K562 (cell line): Measurements from ENCODE around the gene POLR1A. TPM values are rescaled to one million over a fixed set of nuclear protein-coding genes. Genes with fewer than 3 reads are reported as not detected.

Experiments used
- E2F5 ChIP-seq: sonication (generic); formaldehyde crosslinking; IDR thresholded peaks from 2 replicates; pipeline ENCODE4 v1.8.0; 2022; ENCODE audit warnings: mild to moderate bottlenecking, missing genetic modification reagents
- FIP1L1 ChIP-seq: fragments of 200-400 bp; formaldehyde crosslinking; IDR thresholded peaks from 2 replicates; pipeline ENCODE4 v1.6.1; 2018; ENCODE audit warnings: mild to moderate bottlenecking, low read depth, low read length; ENCODE audit not compliant: poor library complexity, severe bottlenecking
- HDAC1 ChIP-seq, 2 experiments: fragments of 450-650 bp; IDR thresholded peaks; 2 replicates each; pipeline ENCODE4 v1.6.1; 2016 to 2017; ENCODE audit warnings: inconsistent platforms in 1 of 2, mild to moderate bottlenecking in 1 of 2, moderate library complexity in 1 of 2
- HDAC8 ChIP-seq: fragments of 450-650 bp; IDR thresholded peaks from 2 replicates; pipeline ENCODE4 v1.6.1; 2016; ENCODE audit warnings: mild to moderate bottlenecking, missing genetic modification characterization, moderate library complexity, missing compliant biosample characterization
- KAT7 ChIP-seq: sonication (generic); formaldehyde crosslinking; IDR thresholded peaks from 2 replicates; pipeline ENCODE4 v1.8.0; 2022; ENCODE audit warnings: missing genetic modification reagents, mild to moderate bottlenecking, borderline replicate concordance
- L3MBTL2 ChIP-seq: fragments of 450-650 bp; IDR thresholded peaks from 2 replicates; pipeline ENCODE4 v1.6.1; 2016; ENCODE audit warnings: mild to moderate bottlenecking, moderate library complexity
- MAZ ChIP-seq, 2 experiments: fragments of 450-650 bp in 1 of 2; sonication (generic) in 1 of 2; formaldehyde crosslinking; IDR thresholded peaks in 1 of 2; conservative IDR thresholded peaks in 1 of 2; 2 replicates each; pipeline versions ENCODE4 v1.4.0 to v1.5.0; 2020; ENCODE audit warnings: mild to moderate bottlenecking in 1 of 2, missing genetic modification reagents in 1 of 2
- MYC ChIP-seq, 2 experiments: fragments of 250-450 bp in 1 of 2; sonication (Bioruptor Pico) in 1 of 2; IDR thresholded peaks; 2 replicates each; pipeline versions ENCODE4 v1.5.1 to v1.6.1; 2012 to 2021; ENCODE audit warnings: low read depth in 2 of 2, borderline replicate concordance in 1 of 2, improper control_type of control experiment in 1 of 2, low read length in 1 of 2, mild to moderate bottlenecking in 1 of 2, moderate library complexity in 1 of 2
- PCBP2 ChIP-seq: fragments of 200-400 bp; formaldehyde crosslinking; IDR thresholded peaks from 2 replicates; pipeline ENCODE4 v1.6.1; 2018; ENCODE audit warnings: low read length, low read depth, mild to moderate bottlenecking, moderate library complexity; ENCODE audit not compliant: poor library complexity, severe bottlenecking
- RAD21 ChIP-seq, 2 experiments: fragments of 250-450 bp in 1 of 2; fragments of 450-650 bp in 1 of 2; sonication (Bioruptor Pico) in 1 of 2; formaldehyde crosslinking in 1 of 2; IDR thresholded peaks in 1 of 2; conservative IDR thresholded peaks in 1 of 2; 2 replicates each; pipeline versions ENCODE4 v1.4.0 to v1.8.0; 2020 to 2022; ENCODE audit warnings: mild to moderate bottlenecking in 2 of 2, moderate library complexity in 1 of 2
- TAF7 ChIP-seq: fragments of 450-650 bp; IDR thresholded peaks from 2 replicates; pipeline ENCODE4 v1.6.1; 2016; ENCODE audit warnings: missing genetic modification characterization, missing compliant biosample characterization
- XRCC4 ChIP-seq: IDR thresholded peaks from one replicate; pipeline ENCODE4 v1.6.1; 2011; ENCODE audit not compliant: insufficient read depth, insufficient read length; ENCODE audit errors: extremely low read depth
- ZFP30 ChIP-seq: fragments of 250-450 bp; sonication (Bioruptor Pico); IDR thresholded peaks from 2 replicates; pipeline ENCODE4 v1.8.0; 2022; ENCODE audit warnings: moderate library complexity, mild to moderate bottlenecking, inconsistent platforms, borderline replicate concordance
- ZNF282 ChIP-seq: sonication (generic); formaldehyde crosslinking; IDR thresholded peaks from 2 replicates; pipeline ENCODE4 v1.8.1; 2023; ENCODE audit warnings: missing genetic modification reagents
- ZNF785 ChIP-seq: fragments of 250-450 bp; sonication (Bioruptor Pico); IDR thresholded peaks from 2 replicates; pipeline ENCODE4 v1.4.0; 2020; ENCODE audit warnings: mild to moderate bottlenecking
- polyA plus RNA-seq, 8 experiments: library from polyadenylated mRNA; depleted of rRNA in 4 of 8; stranded (reverse) in 5 of 8; unstranded in 3 of 8; fragments of >200 nt; fragmentation: Nextera tagmentation in 2 of 8; fragmentation: Illumina TruSeq in 1 of 8; extraction: Ambion mirVana in 2 of 8; extraction: Trizol in 1 of 8; gene quantifications; 2 replicates each; pipeline versions ENCODE4 v1.2.1 to v1.2.3, GENCODE V29; 2011 to 2014; ENCODE audit warnings: inconsistent platforms in 1 of 8, missing spikeins in 1 of 8
- total RNA-seq, 7 experiments: library from RNA; depleted of rRNA in 6 of 7; stranded (reverse); fragments of >200 nt in 6 of 7; fragmentation: Illumina TruSeq in 2 of 7; extraction: Trizol in 2 of 7; gene quantifications; 2 replicates each; pipeline versions ENCODE4 v1.2.1 to v1.2.3, GENCODE V29; 2011 to 2021; ENCODE audit warnings: low replicate concordance in 1 of 7
- TF ChIP-seq, protein P1 (sequence below): fragments of 250-450 bp; sonication (Bioruptor Pico); IDR thresholded peaks from 2 replicates; pipeline ENCODE4 v1.4.0; 2020; ENCODE audit warnings: mild to moderate bottlenecking, moderate library complexity, borderline replicate concordance
- TF ChIP-seq, protein P2 (sequence below): fragments of 250-450 bp; sonication (Bioruptor Pico); IDR thresholded peaks from 2 replicates; pipeline ENCODE4 v1.4.0; 2020

The POLR1A gene
- total and polyA plus RNA-seq, 9 of the 15 experiments (the other 6 are each of a cell fraction or from before 2014, with no cell fraction given), result 3.0 to 72.1 (median 21.8) TPM

GRCh38 chr2:86105252-86105968 lies at the start of gene POLR1A (continued):
- peak; percentile 51; the same call in 1 of the 2 replicates for TF ChIP-seq MYC (IDR thresholded peaks at IDR 0.05; ENCODE audit: low read depth, low read length)
- TF ChIP-seq MYC (CRISPR knock-in tag; IDR thresholded peaks at IDR 0.05; ENCODE audit: borderline replicate concordance, low read depth), result peak; percentile 14; the same call in 1 of the 2 replicates
- TF ChIP-seq ZNF785 (CRISPR knock-in tag), result no peak
- TF ChIP-seq E2F5 (CRISPR knock-in tag), result no peak
- no peak for TF ChIP-seq ZNF282
- TF ChIP-seq KAT7 (CRISPR knock-in tag), result no peak
- no peak for TF ChIP-seq PCBP2
- no peak for TF ChIP-seq XRCC4
- TF ChIP-seq HDAC1 (IDR thresholded peaks at IDR 0.05), result peak in 1 of 2 experiments; percentile 94; a peak in 2 of 4 replicates
- TF ChIP-seq L3MBTL2, result peak; percentile 66
- no peak for TF ChIP-seq FIP1L1
- TF ChIP-seq HDAC8 (tag), result no peak
- TF ChIP-seq, protein P1, sequence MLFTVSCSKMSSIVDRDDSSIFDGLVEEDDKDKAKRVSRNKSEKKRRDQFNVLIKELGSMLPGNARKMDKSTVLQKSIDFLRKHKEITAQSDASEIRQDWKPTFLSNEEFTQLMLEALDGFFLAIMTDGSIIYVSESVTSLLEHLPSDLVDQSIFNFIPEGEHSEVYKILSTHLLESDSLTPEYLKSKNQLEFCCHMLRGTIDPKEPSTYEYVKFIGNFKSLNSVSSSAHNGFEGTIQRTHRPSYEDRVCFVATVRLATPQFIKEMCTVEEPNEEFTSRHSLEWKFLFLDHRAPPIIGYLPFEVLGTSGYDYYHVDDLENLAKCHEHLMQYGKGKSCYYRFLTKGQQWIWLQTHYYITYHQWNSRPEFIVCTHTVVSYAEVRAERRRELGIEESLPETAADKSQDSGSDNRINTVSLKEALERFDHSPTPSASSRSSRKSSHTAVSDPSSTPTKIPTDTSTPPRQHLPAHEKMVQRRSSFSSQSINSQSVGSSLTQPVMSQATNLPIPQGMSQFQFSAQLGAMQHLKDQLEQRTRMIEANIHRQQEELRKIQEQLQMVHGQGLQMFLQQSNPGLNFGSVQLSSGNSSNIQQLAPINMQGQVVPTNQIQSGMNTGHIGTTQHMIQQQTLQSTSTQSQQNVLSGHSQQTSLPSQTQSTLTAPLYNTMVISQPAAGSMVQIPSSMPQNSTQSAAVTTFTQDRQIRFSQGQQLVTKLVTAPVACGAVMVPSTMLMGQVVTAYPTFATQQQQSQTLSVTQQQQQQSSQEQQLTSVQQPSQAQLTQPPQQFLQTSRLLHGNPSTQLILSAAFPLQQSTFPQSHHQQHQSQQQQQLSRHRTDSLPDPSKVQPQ (CRISPR knock-in tag), result no peak
- no peak for TF ChIP-seq ZFP30
- TF ChIP-seq, protein P2, sequence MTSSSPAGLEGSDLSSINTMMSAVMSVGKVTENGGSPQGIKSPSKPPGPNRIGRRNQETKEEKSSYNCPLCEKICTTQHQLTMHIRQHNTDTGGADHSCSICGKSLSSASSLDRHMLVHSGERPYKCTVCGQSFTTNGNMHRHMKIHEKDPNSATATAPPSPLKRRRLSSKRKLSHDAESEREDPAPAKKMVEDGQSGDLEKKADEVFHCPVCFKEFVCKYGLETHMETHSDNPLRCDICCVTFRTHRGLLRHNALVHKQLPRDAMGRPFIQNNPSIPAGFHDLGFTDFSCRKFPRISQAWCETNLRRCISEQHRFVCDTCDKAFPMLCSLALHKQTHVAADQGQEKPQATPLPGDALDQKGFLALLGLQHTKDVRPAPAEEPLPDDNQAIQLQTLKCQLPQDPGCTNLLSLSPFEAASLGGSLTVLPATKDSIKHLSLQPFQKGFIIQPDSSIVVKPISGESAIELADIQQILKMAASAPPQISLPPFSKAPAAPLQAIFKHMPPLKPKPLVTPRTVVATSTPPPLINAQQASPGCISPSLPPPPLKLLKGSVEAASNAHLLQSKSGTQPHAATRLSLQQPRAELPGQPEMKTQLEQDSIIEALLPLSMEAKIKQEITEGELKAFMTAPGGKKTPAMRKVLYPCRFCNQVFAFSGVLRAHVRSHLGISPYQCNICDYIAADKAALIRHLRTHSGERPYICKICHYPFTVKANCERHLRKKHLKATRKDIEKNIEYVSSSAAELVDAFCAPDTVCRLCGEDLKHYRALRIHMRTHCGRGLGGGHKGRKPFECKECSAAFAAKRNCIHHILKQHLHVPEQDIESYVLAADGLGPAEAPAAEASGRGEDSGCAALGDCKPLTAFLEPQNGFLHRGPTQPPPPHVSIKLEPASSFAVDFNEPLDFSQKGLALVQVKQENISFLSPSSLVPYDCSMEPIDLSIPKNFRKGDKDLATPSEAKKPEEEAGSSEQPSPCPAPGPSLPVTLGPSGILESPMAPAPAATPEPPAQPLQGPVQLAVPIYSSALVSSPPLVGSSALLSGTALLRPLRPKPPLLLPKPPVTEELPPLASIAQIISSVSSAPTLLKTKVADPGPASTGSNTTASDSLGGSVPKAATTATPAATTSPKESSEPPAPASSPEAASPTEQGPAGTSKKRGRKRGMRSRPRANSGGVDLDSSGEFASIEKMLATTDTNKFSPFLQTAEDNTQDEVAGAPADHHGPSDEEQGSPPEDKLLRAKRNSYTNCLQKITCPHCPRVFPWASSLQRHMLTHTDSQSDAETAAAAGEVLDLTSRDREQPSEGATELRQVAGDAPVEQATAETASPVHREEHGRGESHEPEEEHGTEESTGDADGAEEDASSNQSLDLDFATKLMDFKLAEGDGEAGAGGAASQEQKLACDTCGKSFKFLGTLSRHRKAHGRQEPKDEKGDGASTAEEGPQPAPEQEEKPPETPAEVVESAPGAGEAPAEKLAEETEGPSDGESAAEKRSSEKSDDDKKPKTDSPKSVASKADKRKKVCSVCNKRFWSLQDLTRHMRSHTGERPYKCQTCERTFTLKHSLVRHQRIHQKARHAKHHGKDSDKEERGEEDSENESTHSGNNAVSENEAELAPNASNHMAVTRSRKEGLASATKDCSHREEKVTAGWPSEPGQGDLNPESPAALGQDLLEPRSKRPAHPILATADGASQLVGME (CRISPR knock-in tag), result no peak
- TF ChIP-seq MAZ (CRISPR knock-in tag; conservative IDR thresholded peaks at IDR 0.05 in 1 of 2, IDR thresholded peaks at IDR 0.05 in 1 of 2), result 0 out of 4 replicates have a peak, but pooled peaks of 1 of the 2 experiments have one; percentile 5
- TF ChIP-seq RAD21 (CRISPR knock-in tag; conservative IDR thresholded peaks at IDR 0.05 in 1 of 2, IDR thresholded peaks at IDR 0.05 in 1 of 2), result no peak
- no peak for TF ChIP-seq TAF7 (tag)
